Endothelial cell of umbilical vein (primary cell): ENCODE data around the gene STRN3.

Experiments used
- CTCF ChIP-seq, 2 donors: IDR thresholded peaks; 1 replicate in 1 of 2; 2 replicates in 1 of 2; pipeline ENCODE4 v1.5.1; 2011; ENCODE audit warnings: low read length in 2 of 2, mild to moderate bottlenecking in 2 of 2, moderate library complexity in 2 of 2, control low read depth in 1 of 2, inconsistent platforms in 1 of 2, low read depth in 1 of 2; ENCODE audit not compliant: insufficient read depth in 1 of 2; ENCODE audit errors: extremely low read depth in 1 of 2
- POLR2A ChIP-seq: IDR thresholded peaks from 2 replicates; pipeline ENCODE4 v1.6.1; 2012; ENCODE audit warnings: low read depth, mild to moderate bottlenecking, control low read depth, low read length

- TF ChIP-seq POLR2A (no peak), CTCF (IDR thresholded peaks at IDR 0.05; ENCODE audit: extremely low read depth in 1 of 2, insufficient read depth in 1 of 2, low read depth in 1 of 2, low read length in 2 of 2) (no peak)
Observed at GRCh38 chr14:30882431-30882830, 143.7 kb downstream of the STRN3 start.
